ENCODE data around the gene PTPN3.
"Not testable (repeated sequence)": the region's sequence is repeated elsewhere in the genome, so short reads cannot be mapped to it uniquely, and the experiment has no call there.

The PTPN3 gene, protein sequence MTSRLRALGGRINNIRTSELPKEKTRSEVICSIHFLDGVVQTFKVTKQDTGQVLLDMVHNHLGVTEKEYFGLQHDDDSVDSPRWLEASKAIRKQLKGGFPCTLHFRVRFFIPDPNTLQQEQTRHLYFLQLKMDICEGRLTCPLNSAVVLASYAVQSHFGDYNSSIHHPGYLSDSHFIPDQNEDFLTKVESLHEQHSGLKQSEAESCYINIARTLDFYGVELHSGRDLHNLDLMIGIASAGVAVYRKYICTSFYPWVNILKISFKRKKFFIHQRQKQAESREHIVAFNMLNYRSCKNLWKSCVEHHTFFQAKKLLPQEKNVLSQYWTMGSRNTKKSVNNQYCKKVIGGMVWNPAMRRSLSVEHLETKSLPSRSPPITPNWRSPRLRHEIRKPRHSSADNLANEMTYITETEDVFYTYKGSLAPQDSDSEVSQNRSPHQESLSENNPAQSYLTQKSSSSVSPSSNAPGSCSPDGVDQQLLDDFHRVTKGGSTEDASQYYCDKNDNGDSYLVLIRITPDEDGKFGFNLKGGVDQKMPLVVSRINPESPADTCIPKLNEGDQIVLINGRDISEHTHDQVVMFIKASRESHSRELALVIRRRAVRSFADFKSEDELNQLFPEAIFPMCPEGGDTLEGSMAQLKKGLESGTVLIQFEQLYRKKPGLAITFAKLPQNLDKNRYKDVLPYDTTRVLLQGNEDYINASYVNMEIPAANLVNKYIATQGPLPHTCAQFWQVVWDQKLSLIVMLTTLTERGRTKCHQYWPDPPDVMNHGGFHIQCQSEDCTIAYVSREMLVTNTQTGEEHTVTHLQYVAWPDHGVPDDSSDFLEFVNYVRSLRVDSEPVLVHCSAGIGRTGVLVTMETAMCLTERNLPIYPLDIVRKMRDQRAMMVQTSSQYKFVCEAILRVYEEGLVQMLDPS

DNA sequence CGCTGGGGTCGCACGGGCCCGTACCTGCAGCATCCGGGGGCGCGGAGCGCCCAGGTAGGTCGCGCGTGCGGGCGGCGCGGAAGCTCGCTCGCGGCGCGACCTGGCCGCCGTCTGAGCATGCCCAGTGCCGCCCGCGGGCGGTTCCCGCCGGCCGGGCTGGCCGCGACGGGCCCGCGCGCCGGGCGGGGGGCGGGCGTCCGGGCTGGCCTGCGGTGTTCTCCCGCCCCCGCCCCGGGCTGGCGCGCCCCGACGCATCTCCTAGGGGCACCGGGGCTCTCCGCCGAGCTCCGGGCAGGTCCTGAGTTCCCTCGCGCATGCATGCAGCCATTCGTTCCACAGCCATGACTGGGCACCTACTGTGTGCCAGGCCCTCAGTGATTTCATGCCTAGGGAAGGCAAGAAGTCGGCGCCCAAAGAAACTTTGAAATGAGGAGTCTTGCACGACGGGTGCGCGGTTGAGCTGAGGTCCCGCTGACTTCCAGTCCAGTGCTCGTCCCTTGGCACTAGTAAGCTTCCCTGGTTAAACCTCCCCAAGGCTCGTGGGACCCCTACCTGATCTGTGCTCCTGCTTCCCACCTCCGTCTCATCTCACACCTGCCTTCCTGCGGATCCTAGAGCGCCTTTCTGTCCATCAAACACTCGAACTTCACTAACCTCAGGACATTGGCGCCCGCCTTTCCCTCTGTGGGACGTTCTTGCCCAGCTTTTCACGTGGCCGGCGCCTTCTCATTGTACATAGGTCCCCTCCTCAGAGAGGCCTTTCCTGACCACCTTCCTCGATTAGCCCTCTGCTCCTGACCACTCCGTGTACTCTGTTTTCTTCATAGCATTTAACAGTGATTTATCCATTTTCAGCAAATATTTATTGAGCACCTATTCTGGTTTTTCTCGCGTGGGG lies at the start of gene PTPN3:
PTPN3 (minus strand) TSS at position 113 of the 898 bp plus-strand sequence. CDS start 34,873 bp downstream, outside the sequence.
- no peak for DNase-seq (ENCODE audit: low read depth, low spot score)

DNA sequence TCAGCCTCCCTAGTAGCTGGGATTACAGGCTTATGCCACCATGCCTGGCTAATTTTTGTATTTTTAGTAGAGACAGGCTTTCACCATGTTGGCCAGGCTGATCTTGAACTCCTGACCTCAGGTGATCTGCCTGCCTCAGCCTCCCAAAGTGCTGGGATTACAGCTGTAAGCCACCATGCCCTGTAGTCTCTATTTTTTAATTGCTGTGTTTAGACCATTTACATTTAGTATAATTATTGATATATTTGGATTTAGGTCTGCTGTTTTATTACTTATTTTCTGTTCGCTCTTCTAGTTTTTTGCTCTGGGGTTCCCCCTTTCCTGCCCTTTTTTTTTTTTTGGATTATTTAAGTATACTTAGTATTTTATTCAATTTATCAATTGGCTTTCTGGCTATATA lies 46.8 kb upstream of the PTPN3 start:
- not testable (repeated sequence) for DNase-seq (ENCODE audit: low read depth, low spot score)

DNA sequence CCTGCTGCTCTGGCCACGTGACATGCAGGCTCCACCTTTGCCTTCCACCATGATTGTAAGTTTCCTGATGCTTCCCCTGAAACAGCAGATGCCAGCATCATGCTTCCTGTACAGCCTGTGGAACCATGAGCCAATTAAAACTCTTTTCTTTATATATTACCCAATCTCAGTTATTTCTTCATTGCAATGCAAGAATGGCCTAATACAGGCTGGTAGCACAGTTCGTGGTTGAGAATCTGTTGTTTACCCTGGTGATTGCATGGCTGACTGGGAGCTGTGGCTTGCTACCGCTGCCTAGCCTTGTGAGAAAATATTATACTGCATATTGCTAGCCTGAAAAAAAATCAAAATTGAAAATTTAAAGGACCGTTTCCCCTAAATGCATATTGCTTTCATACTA lies 44.8 kb upstream of the PTPN3 start:
- no peak for DNase-seq (ENCODE audit: low read depth, low spot score)

DNA sequence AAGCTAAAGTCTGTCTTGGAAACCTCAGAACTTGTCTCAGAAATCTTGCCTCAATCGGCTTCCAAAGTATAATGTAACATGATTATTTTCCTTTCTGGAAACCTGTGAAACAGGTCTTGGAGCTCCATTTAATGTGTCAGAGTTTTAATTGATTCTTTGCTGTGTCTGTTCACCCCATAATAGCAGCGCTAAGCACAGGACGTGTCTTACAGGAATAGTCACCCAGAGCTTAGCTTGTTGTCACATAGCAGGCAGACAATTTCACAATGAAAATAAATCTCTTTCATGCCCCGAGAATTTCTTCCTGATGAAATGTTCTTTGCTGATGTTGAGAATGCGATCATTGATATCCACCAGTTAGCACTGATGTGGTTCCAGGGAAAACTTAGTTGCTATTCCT lies 40.2 kb upstream of the PTPN3 start:
- no peak for DNase-seq (ENCODE audit: low read depth, low spot score)

GRCh38 chr9:109537288-109537687 lies 39.2 kb upstream of the PTPN3 start:
- no peak for DNase-seq (ENCODE audit: low read depth, low spot score)

DNA sequence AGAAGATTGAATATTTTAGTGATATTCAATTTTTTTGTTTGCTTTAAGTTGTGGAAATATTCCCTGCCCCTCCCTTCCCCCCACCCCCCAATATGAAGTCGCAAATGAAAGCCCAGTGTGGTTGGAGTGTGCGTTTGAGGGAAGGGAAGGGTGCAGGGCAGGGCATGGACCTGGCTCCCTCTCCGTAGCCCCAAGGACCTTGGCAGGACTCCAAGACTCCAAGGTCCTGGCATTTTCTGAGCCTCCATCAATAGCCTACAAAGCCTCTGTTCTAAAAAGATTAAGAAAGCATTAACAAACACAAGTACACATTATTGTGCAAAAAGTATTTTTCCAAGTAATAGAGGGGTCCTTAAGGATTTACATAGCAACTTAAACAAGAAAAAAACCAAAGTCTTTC lies 38.8 kb upstream of the PTPN3 start:
- no peak for DNase-seq (ENCODE audit: low read depth, low spot score)

- DNase-seq (ENCODE audit: low read depth, low spot score), result no peak
Observed at GRCh38 chr9:109535365-109535764, 37.3 kb upstream of the PTPN3 start.

- no peak for DNase-seq (ENCODE audit: low read depth, low spot score)
Observed at GRCh38 chr9:109534151-109534550, 36.0 kb upstream of the PTPN3 start.

DNA sequence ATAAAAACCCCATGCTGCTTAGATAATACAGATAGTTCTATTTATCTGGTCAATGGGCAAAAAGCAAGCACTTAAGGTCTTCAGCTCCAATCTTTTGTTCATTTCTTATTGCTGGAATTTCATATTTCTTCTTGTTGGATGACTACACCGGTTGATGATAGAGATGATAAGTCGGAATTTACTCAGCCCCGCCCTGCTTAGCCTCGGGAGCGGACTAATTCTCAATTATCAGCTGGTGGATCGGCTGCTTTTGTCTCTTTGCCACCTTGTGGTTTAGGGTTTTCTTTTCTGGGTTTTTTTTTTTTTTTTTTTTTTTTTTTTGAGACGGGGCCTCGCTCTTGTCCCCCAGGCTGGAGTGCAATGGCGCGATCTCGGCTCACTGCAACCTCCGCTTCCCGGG lies 34.5 kb upstream of the PTPN3 start:
- DNase-seq (ENCODE audit: low read depth, low spot score), result not testable (repeated sequence)

DNA sequence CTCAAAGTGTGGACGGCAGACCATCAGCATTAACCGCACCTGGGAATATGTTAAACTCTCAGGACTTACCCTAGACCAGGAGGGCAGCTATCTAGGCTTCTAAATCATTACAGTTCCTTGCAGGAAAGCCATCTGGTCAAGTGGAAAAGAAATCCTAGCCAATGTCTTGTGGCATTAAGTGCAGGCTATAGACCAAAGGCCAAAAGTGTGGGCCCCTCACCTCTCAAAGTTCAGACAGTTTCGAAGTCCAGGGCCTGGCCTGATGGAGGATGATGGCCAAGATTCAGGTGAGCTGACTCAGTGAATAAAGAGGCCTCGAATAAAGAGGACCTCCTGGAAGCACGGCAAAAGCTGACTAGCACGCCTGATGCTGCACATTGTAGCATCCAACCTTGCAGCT lies 24.0 kb upstream of the PTPN3 start:
- DNase-seq (ENCODE audit: low read depth, low spot score), result no peak

DNA sequence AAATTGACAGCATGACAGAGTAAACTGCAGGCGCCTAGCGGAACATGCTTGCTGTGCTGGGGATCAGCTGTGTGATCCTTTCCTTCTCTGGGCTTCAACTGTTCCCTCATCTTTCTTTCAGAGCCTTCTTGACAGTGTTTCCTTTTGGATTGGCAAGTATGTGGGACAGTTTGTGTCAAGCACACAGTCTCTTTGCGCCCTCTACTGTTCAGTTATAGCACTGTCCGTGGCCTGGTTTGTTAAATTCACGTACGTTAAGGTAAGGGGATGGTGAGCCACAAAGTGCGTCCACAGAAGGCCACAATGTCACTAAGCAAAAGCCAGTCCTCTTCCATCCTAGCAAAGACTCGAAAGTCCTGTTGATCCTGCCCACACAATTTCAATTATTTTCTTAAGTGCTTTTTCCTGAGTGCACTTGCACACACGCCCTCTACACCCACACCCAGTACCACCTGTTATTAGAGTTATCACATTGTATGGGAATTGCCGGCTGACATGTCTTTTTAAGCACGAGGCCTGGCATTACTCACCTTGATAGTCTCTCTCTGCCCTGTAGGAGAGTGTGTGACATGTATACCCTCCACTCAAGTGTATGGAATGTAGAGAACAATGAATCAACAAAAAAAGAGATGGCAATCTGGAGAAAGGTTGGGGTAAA lies 22.5 kb upstream of the PTPN3 start:
- no peak for DNase-seq (ENCODE audit: low read depth, low spot score)

DNA sequence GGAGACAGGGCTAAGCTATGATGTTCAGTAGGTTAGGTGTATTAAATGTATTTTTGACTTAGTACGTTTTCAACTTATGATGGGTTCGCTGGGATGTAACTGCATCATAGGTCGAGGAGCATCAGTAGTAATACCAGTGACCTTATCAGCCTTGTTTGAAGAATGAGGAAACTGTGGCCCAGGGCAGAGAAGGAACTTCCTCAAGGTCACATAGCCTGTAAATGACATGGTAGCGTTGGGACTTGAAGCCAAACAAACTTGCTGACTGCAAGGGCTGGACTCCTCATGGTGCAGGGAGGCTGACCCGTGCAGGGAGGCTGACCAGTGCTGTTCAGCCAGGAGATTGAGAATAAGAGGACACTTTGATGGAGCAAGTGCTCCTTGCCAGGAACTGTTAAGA lies 21.3 kb upstream of the PTPN3 start:
- no peak for DNase-seq (ENCODE audit: low read depth, low spot score)

- no peak for DNase-seq (ENCODE audit: low read depth, low spot score)
Observed at GRCh38 chr9:109518621-109519335, 20.7 kb upstream of the PTPN3 start.

DNA sequence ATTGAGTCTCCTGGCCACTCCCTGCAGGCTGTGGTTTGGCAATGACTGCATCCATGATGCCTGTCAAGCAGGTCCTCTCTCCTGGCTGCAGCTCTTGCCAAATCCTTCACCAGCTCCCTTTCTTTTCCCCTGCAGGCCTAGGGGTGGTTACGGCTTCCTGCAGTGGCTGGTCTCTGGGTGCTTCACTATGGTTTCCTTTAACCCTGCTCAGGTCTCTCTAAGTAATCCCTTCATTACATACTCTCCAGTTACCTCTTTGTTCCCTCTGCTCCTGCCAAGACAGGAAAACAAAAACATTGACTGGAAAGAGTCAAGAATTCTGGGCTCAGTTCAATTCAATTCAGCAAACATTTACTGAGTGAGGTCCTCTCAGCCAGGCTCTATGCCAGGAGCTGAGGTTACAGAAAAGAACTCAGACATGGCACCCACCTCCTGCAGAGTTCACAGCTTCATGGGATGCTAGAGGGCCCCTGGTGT lies 19.8 kb upstream of the PTPN3 start:
- DNase-seq (ENCODE audit: low read depth, low spot score), result no peak

DNA sequence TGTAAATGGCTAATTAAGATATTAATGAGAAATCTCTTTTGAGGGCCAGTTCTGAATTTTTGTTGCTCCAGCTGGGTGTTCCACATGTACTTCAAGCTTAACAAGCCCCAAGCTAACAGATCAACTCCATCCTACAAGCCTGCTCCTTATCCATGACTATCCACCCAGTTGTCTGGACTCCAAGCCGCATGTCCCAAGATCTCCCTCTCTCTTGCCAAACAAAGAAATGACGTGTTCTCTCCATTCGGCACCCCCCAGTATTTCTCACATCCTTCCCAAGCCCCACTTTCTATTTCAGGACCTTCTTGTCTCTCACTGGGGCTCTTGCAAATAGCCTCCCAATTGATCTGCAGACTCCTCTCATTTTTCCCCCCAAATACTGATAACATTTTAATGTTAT lies 15.8 kb upstream of the PTPN3 start:
- DNase-seq (ENCODE audit: low read depth, low spot score), result no peak

DNA sequence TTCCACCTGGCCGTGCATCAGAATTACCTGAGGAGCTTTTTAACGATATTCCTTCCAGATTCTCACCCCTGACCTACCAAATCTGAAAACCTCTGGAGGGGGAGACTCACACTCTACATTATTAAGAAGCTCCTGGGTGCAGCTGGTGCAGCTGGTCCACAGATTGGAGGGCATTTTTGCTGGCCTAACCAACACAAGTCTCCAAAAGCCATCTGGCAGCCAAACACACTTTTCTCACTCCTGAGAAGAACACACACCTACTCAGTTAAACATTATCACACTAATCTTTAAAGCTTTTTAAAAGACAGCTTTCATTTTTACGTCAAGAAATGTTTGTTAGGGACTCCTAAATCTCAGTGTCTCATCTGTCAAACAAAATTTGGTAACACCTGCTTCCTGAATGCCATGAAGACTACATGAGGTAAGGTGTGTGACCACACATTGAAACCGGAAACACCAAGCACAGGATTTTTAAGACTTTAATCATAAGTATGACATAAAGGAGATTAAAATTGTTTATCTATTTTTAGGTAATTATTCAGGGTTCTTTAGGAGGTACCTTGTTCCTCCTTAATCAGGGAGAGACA lies 14.2 kb upstream of the PTPN3 start:
- DNase-seq (ENCODE audit: low read depth, low spot score), result no peak

DNA sequence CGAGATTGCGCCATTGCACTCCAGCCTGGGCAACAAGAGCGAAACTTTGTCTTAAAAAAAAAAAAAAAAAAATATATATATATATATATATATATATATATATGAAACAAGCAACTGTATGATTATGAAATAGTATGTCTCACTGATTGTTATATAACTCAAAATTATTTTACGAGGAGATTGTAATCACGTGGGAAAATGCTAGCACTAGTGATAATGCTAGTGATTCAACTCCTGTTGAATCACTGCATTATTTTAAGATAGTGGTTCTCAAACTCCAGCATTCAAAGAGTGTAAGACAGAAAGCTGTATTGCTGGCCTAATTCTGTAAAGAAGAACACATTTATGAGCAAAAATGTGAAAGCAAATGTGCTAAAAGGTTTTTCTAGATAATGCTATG lies 12.4 kb upstream of the PTPN3 start:
- no peak for DNase-seq (ENCODE audit: low read depth, low spot score)

GRCh38 chr9:109510042-109510441 lies 11.9 kb upstream of the PTPN3 start:
- not testable (repeated sequence) for DNase-seq (ENCODE audit: low read depth, low spot score)

DNA sequence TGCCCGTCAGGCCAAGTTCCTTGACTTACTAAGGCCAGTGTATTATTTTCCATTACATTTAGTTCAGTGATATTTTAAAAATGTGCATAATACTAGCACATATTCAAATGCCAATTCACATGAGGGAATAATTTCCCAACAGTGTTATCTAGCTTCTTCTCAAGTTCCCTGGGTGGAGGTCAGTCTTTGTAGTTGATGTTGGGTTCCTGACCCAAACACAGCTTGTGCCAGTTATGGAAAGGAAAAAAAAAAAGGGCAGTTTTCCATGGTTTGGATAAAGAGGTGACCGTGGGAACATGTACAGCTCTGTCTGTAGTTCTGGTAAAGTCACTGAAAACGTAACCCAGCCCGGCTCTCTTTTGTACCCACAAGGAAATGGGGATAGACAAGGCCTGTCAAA lies 11.5 kb upstream of the PTPN3 start:
- no peak for DNase-seq (ENCODE audit: low read depth, low spot score)

DNA sequence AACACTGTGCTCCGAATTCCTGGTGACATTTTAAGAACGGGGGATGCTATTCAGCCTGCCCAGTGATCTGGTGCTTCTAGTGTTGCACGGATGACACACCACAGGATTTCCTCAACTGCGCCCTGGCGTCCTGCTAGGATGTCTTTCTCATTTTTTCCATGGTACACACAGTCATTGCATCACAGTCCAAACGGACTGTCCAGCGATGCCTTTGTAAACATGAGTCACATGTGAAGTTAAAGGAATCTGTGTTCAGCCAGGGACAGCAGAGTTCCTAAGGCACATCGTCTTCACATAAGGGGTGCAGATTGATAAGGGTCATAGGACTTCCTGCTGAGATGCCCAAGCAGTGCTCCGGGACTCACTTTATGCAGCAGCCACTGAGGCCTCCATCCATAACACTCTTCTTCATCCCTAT lies 9.3 kb upstream of the PTPN3 start:
- no peak for DNase-seq (ENCODE audit: low read depth, low spot score)

Data from activated naive CD8-positive, alpha-beta T cell treated with anti-CD3 and anti-CD28 coated beads, Interleukin-2, amount 50 U/mL, for 16 hours (primary cell).